ENCODE data around the gene PRDM5.

DNA sequence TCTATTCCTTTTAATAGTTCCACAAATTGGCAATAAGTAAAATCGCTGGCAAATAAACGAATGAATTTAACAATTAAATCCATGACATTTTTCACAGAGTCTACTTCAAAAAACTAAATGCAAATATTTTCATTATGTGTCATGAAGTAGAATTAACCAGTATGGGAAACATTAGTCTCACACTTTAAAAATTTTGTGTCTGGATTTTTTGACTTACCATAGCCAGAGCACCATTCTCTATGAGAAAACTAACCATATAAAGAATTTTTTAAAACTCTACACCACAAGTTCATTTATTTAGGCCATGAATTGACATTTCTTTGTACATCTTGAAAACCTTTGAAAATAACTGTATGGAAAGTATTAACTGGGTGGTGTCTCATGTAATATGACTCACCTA, 41.2 kb downstream of the PRDM5 start:
- TF ChIP-seq POLR2A (IDR thresholded peaks at IDR 0.05; ENCODE audit: extremely low read depth, insufficient read length) (no peak), CTCF (IDR thresholded peaks at IDR 0.05; ENCODE audit: low read depth, low read length) (no peak), MAX (IDR thresholded peaks at IDR 0.05; ENCODE audit: low read depth, low read length) (no peak)

All from NB4 (cell line).